ENCODE results near the gene GIT2. TPM values are rescaled to one million over a fixed set of nuclear protein-coding genes. Genes with fewer than 3 reads are reported as not detected.

GIT2 gene
- total RNA-seq, 1 donor from 2014 or later, result 42.6 TPM

DNA sequence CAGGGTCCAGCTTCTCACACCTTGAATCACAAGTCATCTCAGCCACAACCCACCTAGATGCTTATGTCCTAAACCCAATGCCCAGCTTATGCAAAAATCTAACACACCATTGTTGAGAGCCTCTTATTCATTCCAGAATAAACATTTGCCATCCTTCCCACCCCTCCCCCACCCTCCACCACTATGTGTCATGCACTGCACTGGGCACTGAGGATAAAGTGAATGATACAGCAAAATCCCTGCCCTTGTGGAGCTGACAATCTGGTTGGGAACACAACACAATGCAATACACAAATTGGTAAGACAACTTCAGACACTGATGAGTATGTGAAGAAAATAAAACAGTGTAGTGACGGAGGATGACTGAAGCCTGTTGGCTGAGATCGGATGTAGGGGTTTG is 114.4 kb downstream of the GIT2 start:
- peak overlapping the region; percentile 81 for H3K4me3 Mint-ChIP-seq
- no peaks in the 10 kb centered on the region for H3K36me3 Mint-ChIP-seq
- no peak overlapping the region for H3K27ac Mint-ChIP-seq
- H3K9me3 Mint-ChIP-seq, result no peaks in the 10 kb centered on the region
- peaks cover 30% of the 10 kb centered on the region for H3K4me1 Mint-ChIP-seq
- TF ChIP-seq, protein P1, sequence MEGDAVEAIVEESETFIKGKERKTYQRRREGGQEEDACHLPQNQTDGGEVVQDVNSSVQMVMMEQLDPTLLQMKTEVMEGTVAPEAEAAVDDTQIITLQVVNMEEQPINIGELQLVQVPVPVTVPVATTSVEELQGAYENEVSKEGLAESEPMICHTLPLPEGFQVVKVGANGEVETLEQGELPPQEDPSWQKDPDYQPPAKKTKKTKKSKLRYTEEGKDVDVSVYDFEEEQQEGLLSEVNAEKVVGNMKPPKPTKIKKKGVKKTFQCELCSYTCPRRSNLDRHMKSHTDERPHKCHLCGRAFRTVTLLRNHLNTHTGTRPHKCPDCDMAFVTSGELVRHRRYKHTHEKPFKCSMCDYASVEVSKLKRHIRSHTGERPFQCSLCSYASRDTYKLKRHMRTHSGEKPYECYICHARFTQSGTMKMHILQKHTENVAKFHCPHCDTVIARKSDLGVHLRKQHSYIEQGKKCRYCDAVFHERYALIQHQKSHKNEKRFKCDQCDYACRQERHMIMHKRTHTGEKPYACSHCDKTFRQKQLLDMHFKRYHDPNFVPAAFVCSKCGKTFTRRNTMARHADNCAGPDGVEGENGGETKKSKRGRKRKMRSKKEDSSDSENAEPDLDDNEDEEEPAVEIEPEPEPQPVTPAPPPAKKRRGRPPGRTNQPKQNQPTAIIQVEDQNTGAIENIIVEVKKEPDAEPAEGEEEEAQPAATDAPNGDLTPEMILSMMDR (IDR thresholded peaks at IDR 0.05; ENCODE audit: unreplicated experiment), result no peak
- H3K27me3 Mint-ChIP-seq (ENCODE audit: low read depth), result peaks cover 25% of the 10 kb centered on the region
- no peak for DNase-seq (ENCODE audit: low spot score in 2 of 2, unreplicated experiment in 2 of 2)

DNA sequence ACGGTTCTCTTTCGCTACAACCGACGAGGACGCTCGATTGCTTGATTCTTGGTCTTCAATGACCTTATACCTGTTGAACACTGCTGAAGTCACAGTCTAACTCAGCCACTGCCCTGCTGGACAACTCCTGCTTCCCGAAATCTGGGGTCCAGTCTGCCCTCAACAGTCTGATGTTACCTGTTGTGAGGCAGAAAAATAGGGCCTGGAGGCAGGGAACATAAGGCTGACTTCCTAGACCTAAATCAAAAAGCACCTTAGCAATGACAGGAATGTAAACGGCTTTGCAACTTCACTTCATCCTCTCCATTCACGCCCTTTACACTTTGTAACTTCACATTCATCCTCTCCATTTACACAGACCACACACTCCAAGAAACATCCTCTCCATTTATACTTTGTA is 115.2 kb downstream of the GIT2 start:
- H3K27me3 Mint-ChIP-seq (ENCODE audit: low read depth), result peaks cover 23% of the 10 kb centered on the region
- no peaks in the 10 kb centered on the region for H3K36me3 Mint-ChIP-seq
- TF ChIP-seq, protein P1 (IDR thresholded peaks at IDR 0.05; ENCODE audit: unreplicated experiment), result no peak
- no peak for DNase-seq (ENCODE audit: low spot score in 2 of 2, unreplicated experiment in 2 of 2)
- no peaks in the 10 kb centered on the region for H3K9me3 Mint-ChIP-seq
- H3K27ac Mint-ChIP-seq, result peak overlapping the region; percentile 44
- H3K4me1 Mint-ChIP-seq, result peaks cover 30% of the 10 kb centered on the region
- peak overlapping the region; percentile 81 for H3K4me3 Mint-ChIP-seq

DNA sequence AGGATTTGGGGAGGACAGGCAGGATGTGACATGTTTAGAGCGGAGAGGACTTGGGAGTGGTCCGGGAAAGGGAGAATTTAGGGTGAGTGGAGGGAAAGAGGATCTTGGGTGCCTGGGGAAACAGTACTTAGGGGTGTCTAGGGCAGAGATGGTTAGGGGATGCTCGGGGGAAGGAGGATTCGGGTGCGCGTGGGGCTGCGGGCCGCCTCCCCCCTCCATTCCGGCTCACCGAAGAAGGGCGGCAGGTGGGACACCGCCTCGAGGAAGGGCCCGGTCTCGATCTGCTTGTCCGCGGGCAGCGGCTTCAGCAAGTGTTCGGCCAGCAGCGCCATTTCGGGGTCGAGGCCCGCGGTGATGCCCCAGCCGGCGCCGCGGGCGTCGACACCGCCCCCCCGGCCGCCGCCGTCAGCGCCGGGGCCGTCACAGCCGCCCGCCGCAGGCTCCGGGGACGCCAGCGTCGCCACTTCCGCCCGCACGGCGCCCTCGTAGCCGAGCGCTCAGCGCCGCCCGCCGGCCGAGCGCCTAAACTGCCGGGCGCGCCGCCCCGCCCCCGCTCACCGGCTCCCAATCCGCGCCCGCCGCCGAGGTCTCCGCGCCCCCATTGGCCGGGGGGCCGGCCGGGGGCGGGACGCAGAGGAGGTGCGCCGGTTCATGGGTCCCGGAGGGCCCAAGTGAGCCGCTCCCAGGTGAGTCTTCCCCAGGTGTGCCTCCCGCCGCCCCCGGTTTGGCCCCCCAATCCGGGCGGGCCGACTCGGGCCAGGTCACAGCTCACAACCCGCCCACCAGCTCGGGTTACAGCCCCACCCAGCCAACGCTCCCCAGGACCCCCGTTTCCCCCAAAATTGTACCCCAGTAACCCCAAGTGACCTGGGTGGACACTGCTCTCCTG is 115.9 kb downstream of the GIT2 start, which contains the start of gene GLTP:
GLTP (minus strand) TSS at position 499 of the 889 bp plus-strand sequence; CDS start at position 332, 167 bp downstream.
- Mint-ChIP-seq H3K4me3 (peak within 1 kb of the TSS; percentile 96), H3K9me3 (no peaks in the 10 kb centered on the region), H3K4me1 (peaks cover 36% of the 10 kb centered on the region)

More for the DNA sequence above, 115.9 kb downstream of the GIT2 start, which contains the start of gene GLTP:
- peak; percentile 82 to 90 for DNase-seq (ENCODE audit: low spot score in 2 of 2, unreplicated experiment in 2 of 2)
- peaks cover 23% of the 10 kb centered on the region for H3K27me3 Mint-ChIP-seq (ENCODE audit: low read depth)
- H3K27ac Mint-ChIP-seq, result peak within 1 kb of the TSS; percentile 89
- H3K36me3 Mint-ChIP-seq, result no peaks in the 10 kb centered on the region
- TF ChIP-seq, protein P1 (IDR thresholded peaks at IDR 0.05; ENCODE audit: unreplicated experiment), result peak; percentile 23

Other genes starting within 250 kb of the GIT2 start
- gene TRPV4, start 163.0 kb downstream of the GIT2 start, total RNA-seq, result 3.7 to 4.3 TPM (median 4.1 TPM) in 3 replicates
- 23.8 to 25.7 TPM (median 24.3 TPM) in 3 replicates for gene GLTP, start 115.8 kb downstream of the GIT2 start, total RNA-seq
- 16.6 to 18.6 TPM (median 18.0 TPM) in 3 replicates for gene TCHP, start 96.1 kb downstream of the GIT2 start, total RNA-seq
- 25.1 to 28.1 TPM (median 27.6 TPM) in 3 replicates for gene ANKRD13A, start 3.1 kb upstream of the GIT2 start, total RNA-seq
- 21.7 to 22.2 TPM (median 21.8 TPM) in 3 replicates for gene C12orf76, start 52.2 kb upstream of the GIT2 start, total RNA-seq
- gene IFT81, start 128.0 kb upstream of the GIT2 start, total RNA-seq, result 24.4 to 25.5 TPM (median 24.7 TPM) in 3 replicates